GM19397 (cell line): ENCODE data around the gene CNBD2.
"Not testable (repeated sequence)": the region's sequence is repeated elsewhere in the genome, so short reads cannot be mapped to it uniquely, and the experiment has no call there.

Experiments
- ATAC-seq: cut with Tn5 transposase; IDR thresholded peaks from one replicate; pipeline ENCODE4 v1.9.1; 2021; ENCODE audit warnings: mild to moderate bottlenecking, moderate library complexity; ENCODE audit not compliant: unreplicated experiment

Gene CNBD2

DNA sequence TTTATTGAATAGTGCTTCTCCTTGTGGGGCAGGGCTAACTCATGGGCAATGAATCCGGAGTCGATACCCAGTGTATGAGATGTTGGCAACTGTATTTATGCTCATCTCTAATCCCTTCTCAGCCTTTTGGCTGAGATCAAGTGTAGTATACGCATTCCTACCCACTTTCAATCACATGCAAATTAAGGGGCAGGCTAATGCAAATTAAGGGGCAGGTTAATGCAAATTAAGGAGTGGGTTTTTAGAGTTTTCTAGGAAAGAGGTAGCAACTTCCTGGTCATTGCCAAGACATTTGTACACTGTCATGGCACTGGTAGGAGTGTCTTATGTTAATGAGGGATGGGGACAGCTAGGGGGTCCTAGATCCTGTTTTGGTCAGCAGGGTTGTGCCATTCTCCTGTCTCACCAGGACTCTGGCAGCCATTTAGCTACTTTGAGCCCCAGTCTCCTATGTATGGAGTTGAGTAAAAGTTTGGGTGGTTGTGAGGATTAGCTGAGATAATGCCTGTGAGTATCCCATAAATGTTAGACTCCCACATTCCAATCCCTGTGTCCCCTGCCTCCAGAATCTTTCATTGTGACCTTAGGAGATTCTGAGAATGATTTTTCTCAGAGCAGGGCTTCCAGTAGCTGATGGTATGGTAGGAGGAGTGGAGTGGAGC lies at the start of gene CNBD2:
TSS of gene CNBD2 (plus strand) at position 612 of the 662 bp plus-strand sequence. CDS start 173 bp downstream, outside the sequence.
- no peak for ATAC-seq

DNA sequence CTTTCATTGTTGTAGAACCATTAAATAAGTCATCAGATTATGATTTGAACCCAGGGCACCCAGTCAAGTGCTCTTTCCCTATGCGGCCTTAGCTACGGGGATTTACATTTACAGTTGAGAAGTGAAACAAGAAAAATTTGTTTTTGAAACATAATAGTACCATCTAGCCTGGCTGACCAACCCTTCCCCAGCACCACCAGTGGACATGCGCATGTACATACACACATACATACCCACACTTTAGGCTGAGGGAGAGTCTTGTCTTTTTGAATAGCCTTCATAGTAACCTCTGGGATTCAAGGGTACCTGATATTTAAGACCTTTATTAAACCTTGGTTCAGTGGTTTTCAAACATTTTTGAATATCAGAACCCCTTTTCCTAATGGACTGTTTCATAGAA lies 47.9 kb upstream of the CNBD2 start:
- no peak for ATAC-seq

DNA sequence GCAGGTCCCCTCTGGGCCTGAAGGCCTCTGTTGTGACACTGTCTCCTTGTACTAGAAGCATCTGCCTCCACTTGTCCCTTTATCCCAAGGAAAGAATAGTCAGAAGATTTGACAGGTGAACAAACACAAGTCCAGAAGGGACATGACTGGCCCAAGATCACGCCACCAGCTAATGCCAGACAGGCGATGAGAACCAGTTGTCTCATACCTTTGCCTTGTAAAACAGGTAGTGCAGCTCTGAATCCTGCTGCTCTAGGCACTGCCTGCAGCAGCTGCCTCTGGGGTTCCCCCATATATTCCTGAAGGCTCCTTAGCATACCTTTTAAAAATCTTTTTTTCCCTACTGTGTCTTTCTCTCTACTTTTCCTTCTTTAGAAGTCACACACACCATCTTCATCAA lies 39.1 kb upstream of the CNBD2 start:
- ATAC-seq, result no peak

DNA sequence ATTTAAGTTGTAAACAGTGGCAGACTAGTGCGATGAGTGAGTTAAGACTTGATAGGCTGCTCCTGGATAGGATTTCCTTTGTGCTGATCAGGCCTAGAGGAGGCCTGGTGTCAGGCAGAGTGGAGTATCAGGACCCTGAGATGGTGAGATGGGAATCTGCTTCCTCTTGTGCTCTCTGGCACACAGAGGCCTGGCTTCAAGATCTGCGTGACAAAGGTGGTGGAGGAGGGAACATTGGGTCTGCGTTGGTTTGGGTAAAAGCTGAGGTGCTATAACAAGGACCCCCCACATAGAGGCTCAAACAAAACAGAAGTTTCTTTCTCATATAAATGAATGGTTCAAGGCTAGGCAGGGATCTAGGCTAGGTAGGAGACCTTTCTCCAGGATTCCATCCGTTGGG lies 34.3 kb upstream of the CNBD2 start:
- ATAC-seq, result no peak

DNA sequence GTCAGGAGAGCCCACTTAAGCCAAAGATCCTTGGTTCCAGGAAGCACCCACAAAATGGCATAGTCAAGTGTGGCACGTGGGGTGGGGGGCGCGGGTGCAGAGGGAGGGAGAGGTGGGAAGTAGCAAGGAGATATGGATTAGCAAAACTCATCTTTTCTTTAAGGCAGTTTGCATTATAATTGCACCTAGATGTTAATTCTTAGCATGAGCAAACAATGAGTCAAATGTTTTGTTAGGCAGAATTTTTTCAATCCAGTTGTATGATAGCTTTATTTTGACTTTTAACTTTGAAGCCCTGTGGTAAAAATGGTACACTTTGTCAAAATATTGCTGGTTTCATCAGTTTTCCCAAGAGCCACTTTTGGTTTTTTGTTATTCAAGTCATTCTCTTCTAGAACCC lies 29.1 kb upstream of the CNBD2 start:
- no peak for ATAC-seq

DNA sequence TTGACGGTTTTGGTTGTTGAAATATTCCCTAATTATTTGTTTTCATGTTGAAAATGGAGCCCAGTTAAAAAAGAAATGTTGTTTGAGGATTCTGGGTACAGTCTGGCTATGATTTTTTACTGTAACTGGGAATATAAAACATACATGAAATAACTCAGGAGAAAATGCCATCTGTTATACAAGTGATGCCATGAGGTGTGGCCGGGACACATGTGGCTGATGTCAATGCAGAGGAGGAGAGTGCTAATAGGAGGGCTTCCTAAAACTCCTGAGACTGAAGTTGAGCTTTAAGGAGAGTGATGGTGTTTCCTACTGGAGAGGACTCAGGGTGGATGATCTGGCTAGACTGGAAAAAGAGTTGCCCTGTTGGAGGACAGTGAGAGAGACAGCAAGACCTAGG lies 26.8 kb upstream of the CNBD2 start:
- no peak for ATAC-seq

DNA sequence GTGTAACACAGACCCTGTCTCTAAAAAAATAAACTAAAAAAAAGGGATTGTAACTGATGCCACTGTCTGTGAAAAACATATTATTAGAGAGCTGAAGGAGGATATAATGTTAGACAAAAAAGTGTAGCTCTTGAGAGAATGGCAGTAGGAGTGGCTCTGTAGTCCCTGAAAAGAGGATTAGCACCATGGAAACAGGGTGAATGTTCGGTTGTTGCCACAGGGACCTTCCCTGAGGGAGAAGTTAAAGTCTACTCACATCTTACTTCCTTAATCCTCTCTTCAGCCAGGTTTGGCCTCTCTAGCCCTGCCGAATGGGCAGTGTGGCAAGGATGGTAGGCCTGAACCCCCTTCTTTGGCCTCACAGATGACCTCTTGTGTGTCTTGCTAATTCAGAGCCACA lies 26.1 kb upstream of the CNBD2 start:
- ATAC-seq, result no peak

DNA sequence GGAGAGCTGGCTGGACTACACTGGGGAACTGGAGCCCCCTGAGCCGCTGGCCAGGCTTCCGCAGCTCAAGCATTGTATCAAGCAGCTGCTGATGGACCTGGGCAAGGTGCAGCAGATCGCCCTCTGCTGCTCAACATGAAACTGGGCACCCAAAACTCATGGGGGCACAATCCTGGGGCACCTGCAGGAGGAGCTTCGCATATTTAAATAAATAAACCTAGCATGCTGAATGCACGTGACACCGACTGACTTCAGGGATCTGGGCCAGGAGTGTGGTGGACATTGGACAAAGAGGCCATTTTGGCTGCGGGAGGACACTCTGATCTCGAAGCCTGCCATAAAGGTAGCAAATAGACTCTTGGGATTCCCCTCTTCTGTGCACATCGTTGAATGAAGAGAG lies 20.9 kb upstream of the CNBD2 start:
- no peak for ATAC-seq

DNA sequence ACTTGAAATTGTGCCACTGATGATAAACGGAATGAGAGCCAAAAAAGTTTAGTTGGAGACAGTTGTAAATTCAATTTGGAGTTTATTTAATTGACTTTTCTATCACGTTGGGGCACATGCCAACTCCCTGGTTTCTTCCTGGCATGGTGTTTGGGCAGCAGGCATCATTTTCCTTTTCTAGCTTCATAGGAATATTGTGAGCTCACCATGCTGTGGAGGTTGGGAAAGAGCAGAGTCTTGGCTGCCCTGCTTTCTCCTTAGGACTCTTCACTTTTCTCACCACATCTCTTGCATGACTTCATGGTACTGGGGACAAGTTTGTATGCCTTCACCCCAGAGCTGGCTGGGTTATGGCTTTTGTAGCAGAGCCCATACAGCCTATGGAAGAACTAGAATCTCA lies 20.5 kb upstream of the CNBD2 start:
- ATAC-seq, result no peak

DNA sequence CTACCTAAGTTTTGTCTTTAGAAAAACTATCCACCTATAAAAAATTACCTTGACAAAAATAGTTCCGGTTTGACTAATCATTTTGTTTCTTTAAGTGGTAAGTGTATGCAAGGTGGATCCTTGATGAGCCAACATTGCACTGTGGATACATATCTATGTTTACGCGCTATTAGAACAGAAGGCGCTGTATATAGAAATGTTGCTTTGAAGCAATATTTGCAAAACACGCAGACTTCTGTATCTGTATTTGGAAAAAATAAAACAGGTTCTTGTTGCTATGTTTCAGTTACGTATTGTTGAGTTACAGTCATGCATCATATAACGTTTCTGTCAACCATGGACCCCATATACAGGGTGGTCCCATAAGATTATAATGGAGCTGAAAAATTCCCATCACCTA lies 18.3 kb upstream of the CNBD2 start:
- ATAC-seq, result no peak

DNA sequence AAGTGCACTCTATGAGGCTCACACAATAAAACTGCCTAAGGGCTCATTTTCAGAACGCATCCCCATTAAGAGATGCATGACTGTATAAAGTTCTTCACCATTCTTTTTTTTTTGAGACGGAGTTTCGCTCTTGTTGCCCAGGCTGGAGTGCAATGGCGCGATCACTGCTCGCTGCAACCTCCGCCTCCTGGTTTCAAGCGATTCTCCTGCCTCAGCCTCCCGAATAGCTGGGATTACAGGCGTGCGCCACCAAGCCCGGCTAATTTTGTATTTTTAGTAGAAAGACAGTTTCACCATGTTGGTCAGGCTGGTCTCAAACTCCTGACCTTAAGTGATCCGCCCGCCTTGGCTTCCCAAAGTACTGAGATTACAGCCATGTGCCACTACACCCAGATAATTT lies 16.3 kb upstream of the CNBD2 start:
- ATAC-seq, result not testable (repeated sequence)

DNA sequence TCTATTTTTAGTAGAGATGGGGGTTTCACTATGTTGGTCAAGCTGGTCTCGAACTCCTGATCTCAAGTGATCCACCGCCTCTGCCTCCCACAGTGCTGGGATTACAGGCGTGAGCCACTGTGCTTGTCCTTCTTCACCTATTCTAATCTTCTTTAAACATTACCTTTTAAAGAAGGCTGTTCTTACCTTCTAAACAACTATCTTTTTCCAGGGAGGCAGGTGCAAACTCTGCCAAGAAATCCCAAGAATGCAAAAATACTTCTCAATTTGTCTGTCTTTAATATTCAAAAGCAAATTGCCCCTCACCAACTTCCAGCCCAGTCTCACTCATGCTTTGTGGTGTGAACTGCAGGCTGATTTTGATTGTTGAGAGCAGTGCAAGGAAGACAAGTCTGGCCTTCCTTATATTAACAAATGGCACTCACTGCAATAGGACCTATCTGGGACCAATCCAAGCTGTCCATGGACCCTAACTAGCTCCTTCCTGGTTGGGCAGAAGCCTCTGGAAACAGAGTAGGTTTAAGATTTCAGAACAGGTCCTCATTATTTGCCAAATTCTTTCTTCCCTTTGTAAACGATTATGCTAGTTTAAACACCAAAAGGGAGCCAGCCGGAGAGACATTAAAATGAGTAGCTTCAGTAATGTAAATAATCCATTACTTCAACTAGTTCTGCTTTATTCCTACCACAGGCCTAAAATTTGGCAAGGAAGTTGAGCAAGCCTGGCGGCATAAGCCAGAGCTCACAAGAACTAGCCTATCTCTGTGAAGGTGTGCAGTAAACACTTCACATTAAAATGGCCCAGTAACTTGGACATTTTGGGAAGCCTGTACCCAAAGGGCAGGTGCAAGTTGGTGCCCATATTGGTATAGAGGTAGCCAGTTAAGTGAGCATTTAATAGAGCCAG lies 15.7 kb upstream of the CNBD2 start:
- ATAC-seq, result no peak

DNA sequence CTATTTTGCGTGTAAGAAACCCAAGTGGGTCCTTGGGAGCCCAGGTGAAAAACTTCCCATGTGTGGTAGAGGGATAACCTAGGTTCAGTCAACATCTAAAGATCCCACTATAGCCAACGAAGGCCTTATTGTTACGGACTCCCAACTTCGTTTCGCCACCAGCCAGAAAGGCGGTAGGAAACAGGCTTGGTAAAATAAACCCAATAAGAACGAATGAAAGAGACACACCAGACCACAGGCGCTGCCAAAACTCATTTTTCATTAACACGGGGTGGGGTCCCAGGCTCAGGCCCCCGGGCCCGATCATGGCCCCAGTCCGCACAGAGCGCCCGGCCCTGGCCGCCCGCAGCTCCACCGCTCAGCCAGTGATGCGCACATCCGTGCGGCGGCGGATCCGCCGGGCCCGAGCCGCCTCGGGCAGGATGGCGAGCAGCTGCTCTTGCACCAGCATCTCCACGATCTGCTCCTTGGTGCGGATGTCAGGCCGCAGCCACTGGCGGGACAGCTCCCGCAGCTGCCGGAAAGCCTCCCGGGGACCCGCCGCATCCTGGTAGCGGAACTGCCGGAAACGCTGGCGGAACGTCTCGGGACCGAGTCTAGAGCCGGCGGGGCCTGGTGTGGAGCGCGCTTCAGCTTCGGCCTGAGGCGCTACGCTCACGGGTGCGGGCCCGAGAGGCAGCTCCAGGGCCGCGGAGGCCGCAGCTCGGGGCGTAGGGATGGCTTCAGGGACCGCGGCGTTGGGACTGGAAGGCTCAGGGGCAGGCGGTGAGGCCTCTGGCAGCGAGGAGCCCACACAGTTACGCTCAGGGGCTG lies 14.8 kb upstream of the CNBD2 start:
- ATAC-seq, result peak; percentile 27

DNA sequence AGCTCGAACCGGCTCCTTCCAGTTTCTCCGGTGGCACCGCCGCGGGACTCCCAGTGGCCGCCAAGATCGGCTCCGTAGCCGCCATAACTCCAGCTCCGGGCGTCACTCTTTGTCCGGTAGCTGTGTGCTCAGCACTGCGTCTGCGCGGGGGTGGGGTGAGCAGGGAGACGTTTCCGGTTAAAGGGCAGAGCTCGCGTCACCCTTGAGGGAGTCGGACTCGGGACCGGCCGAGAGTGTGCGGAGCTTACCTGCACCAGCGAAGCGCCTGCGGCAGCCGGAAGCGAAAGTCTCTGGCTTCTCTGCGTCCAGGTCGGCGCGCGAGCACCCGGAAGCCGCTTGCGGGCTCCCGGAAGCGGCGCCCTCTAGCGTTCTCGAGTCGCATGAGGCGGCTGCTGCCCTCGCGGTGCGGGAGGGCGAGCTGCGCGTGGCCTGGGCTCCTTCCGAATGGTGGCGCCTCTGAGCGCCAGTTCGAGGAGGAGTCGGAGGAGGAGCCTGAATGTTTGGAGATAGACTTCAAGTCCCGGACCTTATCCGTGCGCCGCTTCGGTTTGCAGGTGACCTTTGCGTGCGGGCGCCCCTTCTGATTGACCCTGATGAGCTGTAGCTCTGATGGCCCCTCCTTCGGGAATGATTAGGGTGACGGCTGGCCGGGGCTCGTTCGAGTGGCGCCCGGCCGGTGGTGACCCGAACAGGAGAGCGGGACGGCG lies 14.0 kb upstream of the CNBD2 start, which contains the start of gene SCAND1:
TSS of gene SCAND1 (minus strand) at position 303 of the 707 bp plus-strand sequence. CDS start at position 85, 218 bp downstream.
- ATAC-seq, result peak; percentile 89

DNA sequence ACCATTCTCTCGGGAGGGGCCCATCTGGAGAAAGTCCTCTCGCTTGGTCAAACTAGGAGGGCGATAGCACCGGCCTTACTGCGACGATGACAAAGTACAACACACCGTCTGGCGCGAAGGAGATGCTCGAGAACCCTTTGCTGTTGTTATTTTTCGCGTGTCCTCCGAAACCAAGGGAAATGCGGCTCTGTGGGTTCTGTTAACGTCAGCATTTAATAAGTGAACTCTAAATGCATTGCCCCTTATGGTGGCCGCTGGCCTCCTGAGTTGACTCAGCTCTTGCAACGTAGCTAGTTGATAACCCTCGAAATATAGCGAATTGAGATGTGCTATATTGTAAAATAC lies 13.5 kb upstream of the CNBD2 start:
- no peak for ATAC-seq

DNA sequence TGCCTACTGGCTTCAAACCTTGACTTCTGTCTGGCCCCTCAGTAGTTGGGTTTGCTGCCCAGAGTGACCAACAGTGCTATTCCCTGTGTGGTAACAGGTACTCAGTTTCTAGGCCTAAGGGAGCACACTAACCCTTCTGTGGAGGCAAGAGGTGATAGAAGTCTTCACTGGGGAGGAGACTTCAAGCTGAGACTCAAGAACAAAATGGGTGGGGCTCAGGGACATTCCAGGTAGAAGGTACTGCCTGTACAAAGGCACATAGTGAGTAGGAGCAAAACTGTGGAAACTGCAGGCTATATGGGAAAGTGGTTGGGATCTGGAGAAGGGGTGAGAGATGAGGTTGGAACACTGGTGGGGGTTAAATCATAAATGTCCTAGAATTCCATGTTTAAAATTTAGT lies 11.8 kb upstream of the CNBD2 start:
- no peak for ATAC-seq

DNA sequence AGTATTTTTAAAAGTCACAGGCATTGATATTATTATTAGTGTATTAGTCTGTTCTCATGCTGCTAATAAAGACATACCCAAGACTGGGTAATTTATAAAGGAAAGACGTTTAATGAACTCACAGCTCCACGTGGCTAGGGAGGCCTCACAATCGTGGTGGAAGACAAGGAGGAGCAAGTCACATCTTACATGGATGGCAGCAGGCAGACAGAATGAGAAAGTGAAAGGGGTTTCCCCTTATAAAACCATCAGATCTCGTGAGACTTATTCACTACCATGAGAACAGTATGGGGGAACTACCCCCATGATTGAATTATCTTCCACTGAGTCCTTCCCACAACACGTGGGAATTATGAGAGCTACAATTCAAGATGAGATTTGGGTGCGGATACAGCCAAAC lies 9.1 kb upstream of the CNBD2 start:
- ATAC-seq, result not testable (repeated sequence)

DNA sequence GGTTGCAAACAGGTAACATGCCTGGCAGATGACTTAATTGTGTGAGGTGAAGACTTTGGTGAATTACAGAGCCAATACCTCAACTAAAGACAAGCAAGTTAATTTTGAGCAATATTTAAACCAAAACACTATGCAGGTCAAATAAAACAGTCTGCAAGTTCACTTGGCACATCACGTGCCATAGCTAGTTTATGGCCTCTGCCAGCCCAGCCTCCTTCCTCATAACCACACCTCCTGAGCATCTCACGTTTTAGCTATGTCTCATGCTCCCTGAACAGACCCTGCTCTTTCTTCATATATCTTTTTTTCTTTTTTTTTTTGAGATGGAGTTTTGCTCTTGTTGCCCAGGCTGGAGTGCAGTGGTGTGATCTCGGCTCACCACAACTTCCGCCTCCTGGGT lies 4.5 kb upstream of the CNBD2 start:
- ATAC-seq, result no peak

DNA sequence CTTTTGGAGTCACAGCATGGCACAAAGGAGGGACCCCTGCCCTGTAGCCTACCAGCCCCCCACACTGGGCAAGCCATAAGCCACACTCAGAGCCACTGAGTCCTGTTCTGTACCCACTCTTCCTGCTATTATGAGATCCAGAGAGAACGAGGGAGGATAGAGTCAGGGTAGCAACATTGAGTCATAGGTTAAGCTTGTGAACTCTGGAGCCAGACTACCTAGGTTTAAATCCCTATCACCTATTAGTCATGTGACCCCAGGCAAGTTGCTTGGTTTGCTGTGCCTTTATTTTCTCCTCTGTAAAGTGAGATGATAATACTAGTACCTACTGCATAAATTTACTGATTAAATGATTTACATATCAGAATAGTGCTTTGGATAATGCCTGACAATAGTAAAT lies 540 bp downstream of the CNBD2 start:
- no peak for ATAC-seq

DNA sequence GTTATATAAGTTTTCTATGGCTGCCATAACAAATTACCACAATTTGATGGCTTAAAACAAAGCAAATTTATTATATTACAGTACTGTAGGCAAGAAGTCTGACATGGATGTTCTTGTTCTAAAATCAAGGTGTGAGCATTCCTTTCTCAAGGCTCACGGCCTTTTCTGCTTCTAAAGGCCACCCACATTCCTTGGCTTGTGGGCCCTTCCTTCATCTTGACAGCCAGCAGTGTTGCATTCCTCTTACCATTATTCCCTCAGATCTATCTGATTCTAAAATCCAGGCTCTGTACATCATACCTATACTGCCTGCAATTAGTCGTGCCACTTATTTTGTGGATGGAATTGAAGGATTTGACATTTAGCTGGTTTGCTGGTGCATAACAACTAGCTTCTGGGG lies 3.6 kb downstream of the CNBD2 start:
- no peak for ATAC-seq

DNA sequence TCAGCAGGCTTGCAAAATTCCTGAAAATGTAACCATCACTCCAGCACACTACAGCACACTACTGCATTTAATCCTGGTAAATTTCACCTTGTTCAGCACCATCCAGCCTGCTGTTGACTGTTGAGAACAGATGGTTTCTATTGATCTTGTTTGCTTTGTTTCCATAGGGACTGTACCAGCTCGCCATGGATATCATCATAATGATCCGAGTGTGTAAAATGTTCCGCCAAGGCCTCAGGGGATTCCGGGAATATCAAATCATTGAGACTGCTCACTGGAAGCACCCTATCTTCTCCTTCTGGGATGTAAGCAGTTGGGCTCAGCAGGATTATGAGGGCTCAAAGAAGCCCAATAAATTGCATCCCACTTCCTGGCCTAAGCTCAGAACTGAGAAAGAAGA lies 4.1 kb downstream of the CNBD2 start:
- no peak for ATAC-seq
